ENCODE data around the gene YY1.

YY1 gene

DNA sequence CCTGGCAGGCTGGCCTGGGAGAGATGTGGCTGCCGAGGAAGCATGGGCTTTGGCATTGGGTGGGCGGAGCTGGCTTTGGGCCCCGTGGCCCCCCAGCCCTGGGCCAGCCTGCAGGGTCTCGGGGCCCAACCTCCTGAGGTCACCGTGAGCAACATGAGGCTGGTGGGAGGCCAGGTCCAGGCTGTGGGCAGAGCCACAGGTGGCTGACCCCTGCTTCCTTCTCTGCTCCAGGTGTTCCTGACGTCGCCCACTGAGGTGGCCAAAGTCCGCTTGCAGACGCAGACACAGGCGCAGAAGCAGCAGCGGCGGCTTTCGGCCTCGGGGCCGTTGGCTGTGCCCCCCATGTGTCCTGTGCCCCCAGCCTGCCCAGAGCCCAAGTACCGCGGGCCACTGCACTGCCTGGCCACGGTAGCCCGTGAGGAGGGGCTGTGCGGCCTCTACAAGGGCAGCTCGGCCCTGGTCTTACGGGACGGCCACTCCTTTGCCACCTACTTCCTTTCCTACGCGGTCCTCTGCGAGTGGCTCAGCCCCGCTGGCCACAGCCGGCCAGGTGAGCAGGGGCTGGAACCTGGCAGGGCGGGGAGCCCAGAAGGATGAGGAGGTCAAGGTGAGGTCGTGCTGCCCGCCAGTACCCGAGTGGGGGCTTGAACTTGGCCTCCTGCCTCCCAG is 89.7 kb downstream of the YY1 start:
- no peaks in the 10 kb centered on the region for H3K79me2 ChIP-seq (ENCODE audit: control insufficient read depth, low read length)
- H3K9me2 ChIP-seq (replicated peaks; ENCODE audit: control insufficient read depth, low read length) = no peaks in the 10 kb centered on the region
- no peaks in the 10 kb centered on the region for H3K9me3 ChIP-seq (ENCODE audit: control insufficient read depth, insufficient read depth, low read length)
- H3K27ac ChIP-seq (ENCODE audit: low read depth, low read length) = no peak overlapping the region
- H3K27me3 ChIP-seq (ENCODE audit: control insufficient read depth, low read length) = no peaks in the 10 kb centered on the region
- no peaks in the 10 kb centered on the region for H3F3A ChIP-seq (ENCODE audit: control insufficient read depth, insufficient read depth)
- TF ChIP-seq CTCF (IDR thresholded peaks at IDR 0.05; ENCODE audit: low read depth, low read length, poor library complexity, severe bottlenecking) = no peak
- no peak for TF ChIP-seq EZH2phosphoT487 (IDR thresholded peaks at IDR 0.05; ENCODE audit: borderline replicate concordance, low read length)
- H3K36me3 ChIP-seq (ENCODE audit: control insufficient read depth, low read length) = no peaks in the 10 kb centered on the region
- no peak overlapping the region for H3K4me3 ChIP-seq (ENCODE audit: low read length)
- peaks cover 12% of the 10 kb centered on the region for H3K4me1 ChIP-seq (ENCODE audit: control insufficient read depth, low read length)
- H4K20me1 ChIP-seq (ENCODE audit: control insufficient read depth, insufficient read depth, low read depth, low read length) = no peaks in the 10 kb centered on the region
- H3K4me2 ChIP-seq (ENCODE audit: low read length) = no peak overlapping the region

- Histone ChIP-seq H3F3A (ENCODE audit: control insufficient read depth, insufficient read depth) (no peaks in the 10 kb centered on the region), H3K4me3 (ENCODE audit: low read length) (no peak overlapping the region)
- no peak for TF ChIP-seq CTCF (IDR thresholded peaks at IDR 0.05; ENCODE audit: low read depth, low read length, poor library complexity, severe bottlenecking)
- TF ChIP-seq EZH2phosphoT487 (IDR thresholded peaks at IDR 0.05; ENCODE audit: borderline replicate concordance, low read length) = no peak
These were observed 90.5 kb downstream of the YY1 start for GRCh38 chr14:100329233-100330006.

DNA sequence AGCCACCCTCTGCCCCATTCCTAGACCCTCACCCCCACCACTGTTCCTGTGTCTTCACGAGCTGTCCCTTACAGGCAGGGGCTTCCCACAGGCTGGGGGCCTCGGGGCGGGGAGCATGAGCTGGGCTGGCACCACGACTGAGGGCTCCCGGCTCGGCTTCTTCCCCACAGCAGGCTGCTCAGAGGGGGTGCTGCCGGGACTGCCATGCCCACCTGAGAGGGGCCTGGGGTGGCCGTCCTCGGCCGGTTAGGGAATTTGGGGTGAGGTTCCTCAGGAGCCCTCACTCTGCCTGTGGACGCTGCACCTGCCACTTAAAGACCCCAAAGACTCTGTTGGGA is 91.0 kb downstream of the YY1 start:
- H3K79me2 ChIP-seq (ENCODE audit: control insufficient read depth, low read length) = no peaks in the 10 kb centered on the region
- TF ChIP-seq EZH2phosphoT487 (IDR thresholded peaks at IDR 0.05; ENCODE audit: borderline replicate concordance, low read length) (no peak), CTCF (IDR thresholded peaks at IDR 0.05; ENCODE audit: low read depth, low read length, poor library complexity, severe bottlenecking) (no peak)
- no peaks in the 10 kb centered on the region for H3K27me3 ChIP-seq (ENCODE audit: control insufficient read depth, low read length)

More at GRCh38 chr14:100329233-100330006, 90.5 kb downstream of the YY1 start:
- no peaks in the 10 kb centered on the region for H3K9me3 ChIP-seq (ENCODE audit: control insufficient read depth, insufficient read depth, low read length)
- no peaks in the 10 kb centered on the region for H3K36me3 ChIP-seq (ENCODE audit: control insufficient read depth, low read length)
- no peak overlapping the region for H3K27ac ChIP-seq (ENCODE audit: low read depth, low read length)
- no peaks in the 10 kb centered on the region for H4K20me1 ChIP-seq (ENCODE audit: control insufficient read depth, insufficient read depth, low read depth, low read length)
- H3K27me3 ChIP-seq (ENCODE audit: control insufficient read depth, low read length) = no peaks in the 10 kb centered on the region
- no peaks in the 10 kb centered on the region for H3K79me2 ChIP-seq (ENCODE audit: control insufficient read depth, low read length)
- no peaks in the 10 kb centered on the region for H3K9me2 ChIP-seq (replicated peaks; ENCODE audit: control insufficient read depth, low read length)
- H3K4me2 ChIP-seq (ENCODE audit: low read length) = no peak overlapping the region
- H3K4me1 ChIP-seq (ENCODE audit: control insufficient read depth, low read length) = peaks cover 12% of the 10 kb centered on the region

More for the DNA sequence above, 91.0 kb downstream of the YY1 start:
- peaks cover 5% of the 10 kb centered on the region; the same call in 1 of the 2 replicates for H3K36me3 ChIP-seq (ENCODE audit: control insufficient read depth, low read length)
- H3K9me3 ChIP-seq (ENCODE audit: control insufficient read depth, insufficient read depth, low read length) = no peaks in the 10 kb centered on the region
- H3K9me2 ChIP-seq (replicated peaks; ENCODE audit: control insufficient read depth, low read length) = no peaks in the 10 kb centered on the region
- no peaks in the 10 kb centered on the region for H4K20me1 ChIP-seq (ENCODE audit: control insufficient read depth, insufficient read depth, low read depth, low read length)
- no peaks in the 10 kb centered on the region for H3F3A ChIP-seq (ENCODE audit: control insufficient read depth, insufficient read depth)
- H3K27ac ChIP-seq (ENCODE audit: low read depth, low read length) = no peak overlapping the region
- no peak overlapping the region for H3K4me3 ChIP-seq (ENCODE audit: low read length)
- peaks cover 12% of the 10 kb centered on the region for H3K4me1 ChIP-seq (ENCODE audit: control insufficient read depth, low read length)
- H3K4me2 ChIP-seq (ENCODE audit: low read length) = no peak overlapping the region

All from DOHH2 (cell line).